OCI-LY3 (cell line): ENCODE data around the gene NRP1.

Experiments used
- CTCF ChIP-seq: fragments of 200-600, 300-600 bp; sonication (generic); IDR thresholded peaks from 2 replicates; pipeline ENCODE4 v1.5.1; 2014; ENCODE audit warnings: antibody characterized with exemption, low read length, low read depth
- EZH2phosphoT487 ChIP-seq: fragments of 200-600 bp; shearing (Covaris generic); IDR thresholded peaks from 2 replicates; pipeline ENCODE4 v1.6.1; 2018; ENCODE audit warnings: antibody characterized with exemption, mixed run types, low read depth

DNA sequence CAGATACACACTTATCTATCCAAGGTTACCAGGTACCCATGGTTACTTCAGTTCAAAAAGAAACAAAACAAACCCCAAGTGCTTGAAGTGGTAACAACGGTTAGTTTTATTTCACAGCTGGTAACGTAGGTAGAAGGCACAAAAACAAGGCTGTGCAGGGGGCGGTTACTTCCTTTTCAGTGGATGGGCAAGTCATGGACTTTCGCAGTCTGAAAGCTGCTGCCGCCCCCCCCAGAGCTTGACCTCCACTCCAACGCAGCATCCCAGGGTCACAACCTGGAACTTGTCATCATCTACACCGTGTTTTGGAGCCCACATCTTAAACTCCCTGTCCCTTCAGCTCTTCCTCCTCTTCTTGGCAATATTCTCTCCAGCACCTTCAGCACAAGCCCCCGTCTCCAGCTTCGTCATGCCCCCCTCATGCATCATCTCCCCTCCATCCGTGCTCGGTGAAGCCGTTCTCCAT is 195.3 kb downstream of the NRP1 start:
- TF ChIP-seq CTCF: no peak
- TF ChIP-seq EZH2phosphoT487: no peak
